Measurements from ENCODE around the gene IQCM.

DNA sequence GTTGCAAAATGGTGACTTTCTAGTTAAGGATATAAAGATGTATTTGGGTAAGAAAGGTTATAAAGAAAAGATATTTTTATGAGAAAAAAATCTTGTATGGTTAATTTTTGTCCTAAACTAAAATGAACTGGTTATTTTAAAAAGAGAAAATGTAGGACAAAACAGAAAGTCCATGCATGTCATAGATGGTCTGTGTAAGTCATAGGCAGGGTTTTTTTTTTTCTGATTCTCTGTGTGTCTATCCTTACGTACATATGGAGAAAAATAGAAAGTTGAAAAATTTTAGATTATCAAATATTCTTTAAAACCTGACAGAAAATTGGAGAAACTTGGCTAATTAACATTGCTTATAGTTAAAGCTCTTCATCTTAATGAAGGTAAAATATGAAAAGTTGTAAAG lies 493.4 kb downstream of the IQCM start:
- TF ChIP-seq, protein P1, sequence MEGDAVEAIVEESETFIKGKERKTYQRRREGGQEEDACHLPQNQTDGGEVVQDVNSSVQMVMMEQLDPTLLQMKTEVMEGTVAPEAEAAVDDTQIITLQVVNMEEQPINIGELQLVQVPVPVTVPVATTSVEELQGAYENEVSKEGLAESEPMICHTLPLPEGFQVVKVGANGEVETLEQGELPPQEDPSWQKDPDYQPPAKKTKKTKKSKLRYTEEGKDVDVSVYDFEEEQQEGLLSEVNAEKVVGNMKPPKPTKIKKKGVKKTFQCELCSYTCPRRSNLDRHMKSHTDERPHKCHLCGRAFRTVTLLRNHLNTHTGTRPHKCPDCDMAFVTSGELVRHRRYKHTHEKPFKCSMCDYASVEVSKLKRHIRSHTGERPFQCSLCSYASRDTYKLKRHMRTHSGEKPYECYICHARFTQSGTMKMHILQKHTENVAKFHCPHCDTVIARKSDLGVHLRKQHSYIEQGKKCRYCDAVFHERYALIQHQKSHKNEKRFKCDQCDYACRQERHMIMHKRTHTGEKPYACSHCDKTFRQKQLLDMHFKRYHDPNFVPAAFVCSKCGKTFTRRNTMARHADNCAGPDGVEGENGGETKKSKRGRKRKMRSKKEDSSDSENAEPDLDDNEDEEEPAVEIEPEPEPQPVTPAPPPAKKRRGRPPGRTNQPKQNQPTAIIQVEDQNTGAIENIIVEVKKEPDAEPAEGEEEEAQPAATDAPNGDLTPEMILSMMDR (conservative IDR thresholded peaks at IDR 0.05 in 1 of 2, IDR thresholded peaks at IDR 0.05 in 1 of 2; ENCODE audit: extremely low read depth in 1 of 2, insufficient read depth in 1 of 2, low read depth in 1 of 2, low read length in 2 of 2) = no peak
- no peak for TF ChIP-seq EZH2 (IDR thresholded peaks at IDR 0.05; ENCODE audit: borderline replicate concordance, low read length)
